ENCODE results near the gene KRT10.
"Not testable (repeated sequence)": the region's sequence is repeated elsewhere in the genome, so short reads cannot be mapped to it uniquely, and the experiment has no call there.

KRT10 gene

GRCh38 chr17:40832840-40833239 is 10.4 kb upstream of the KRT10 start:
- no peak for DNase-seq

DNA sequence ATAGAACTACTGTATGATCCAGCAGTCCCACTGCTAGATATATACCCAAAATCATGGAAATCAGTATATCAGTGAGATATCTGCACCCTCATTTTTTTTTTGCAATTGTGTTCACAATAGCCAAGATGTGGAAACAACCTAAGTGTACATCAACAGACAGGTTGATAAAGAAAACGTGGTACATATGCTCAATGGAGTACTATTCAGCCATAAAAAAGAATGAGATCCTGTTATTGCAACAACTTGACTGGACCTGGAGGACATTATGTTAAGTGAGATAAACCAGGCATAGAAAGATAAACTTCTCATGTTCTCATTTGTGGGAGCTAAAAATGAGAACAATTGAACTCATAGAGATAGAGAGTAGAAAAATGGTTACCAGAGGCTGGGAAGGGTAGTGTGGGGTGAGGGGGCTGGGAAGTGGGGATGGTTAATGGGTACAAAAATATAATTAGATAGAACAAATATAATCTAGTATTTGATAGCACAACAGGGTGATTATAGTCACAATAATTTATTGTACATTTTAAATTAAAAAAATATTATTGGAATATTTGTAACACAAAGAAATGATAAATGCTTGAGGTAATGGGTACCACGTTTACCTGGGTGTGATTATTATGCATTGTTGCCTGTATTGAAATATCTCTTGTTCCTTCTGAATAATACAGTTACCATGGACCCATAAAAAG is 7.8 kb upstream of the KRT10 start:
- no peak for DNase-seq

DNA sequence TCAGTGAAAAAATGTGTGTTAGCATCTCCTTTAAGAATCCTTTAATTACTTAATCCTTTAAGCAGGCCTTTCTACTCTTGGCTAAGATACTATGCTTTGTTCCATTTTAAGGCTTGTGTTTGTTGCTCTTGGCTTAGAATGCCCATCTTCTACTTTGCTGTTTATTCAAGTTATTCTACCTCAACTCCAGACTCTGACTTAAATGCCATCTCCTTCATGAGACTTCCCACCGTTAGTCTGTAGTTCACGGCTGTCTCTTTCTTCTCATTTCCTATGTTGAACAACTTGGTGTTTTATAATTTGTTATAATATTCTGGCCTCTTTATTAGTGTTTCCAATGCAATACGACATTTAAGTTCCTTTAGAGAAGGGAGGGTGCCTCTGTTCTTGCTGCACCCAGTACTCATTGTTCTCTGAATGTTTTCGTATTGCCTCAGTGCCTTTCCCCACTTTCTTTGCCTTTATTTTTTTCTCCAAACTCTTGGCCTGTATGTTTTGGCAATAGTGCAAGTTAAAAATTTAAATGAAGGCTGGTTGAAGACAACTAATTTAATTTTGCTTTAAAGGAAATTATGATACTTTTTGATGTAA is 6.1 kb upstream of the KRT10 start:
- DNase-seq = no peak

DNA sequence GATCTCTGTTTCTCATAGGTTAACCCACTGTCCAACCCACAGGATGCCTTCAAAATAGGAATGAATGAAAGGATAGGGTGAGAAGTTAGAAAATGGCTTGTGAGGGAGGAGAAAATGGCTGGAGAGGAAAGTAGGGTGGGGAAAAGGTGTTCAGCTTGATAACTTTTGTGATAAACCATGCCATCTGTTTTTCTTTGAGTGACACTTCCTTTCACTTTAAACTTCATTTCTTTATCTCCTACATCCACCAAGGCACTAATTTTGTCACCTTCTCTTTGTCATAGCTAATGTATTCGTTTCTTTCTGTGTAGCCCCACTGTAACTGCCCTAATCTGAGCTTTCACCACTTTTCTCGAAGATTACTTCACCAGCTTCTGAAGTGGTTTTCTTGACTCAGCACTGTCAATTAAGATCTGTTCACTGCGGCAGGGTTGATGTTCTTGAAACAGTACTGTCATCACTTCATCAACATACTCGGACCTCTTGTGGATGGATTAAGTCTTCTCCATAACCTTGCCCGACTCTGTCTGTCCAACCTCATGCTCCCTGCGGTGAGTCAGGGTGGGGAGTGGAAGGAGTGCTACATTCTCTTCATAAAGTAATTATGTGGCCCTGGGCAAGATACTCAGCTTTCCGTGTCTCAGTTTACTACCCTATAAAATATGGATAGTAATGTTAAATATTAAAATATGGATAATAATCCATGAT is 5.5 kb upstream of the KRT10 start:
- DNase-seq = no peak

GRCh38 chr17:40825599-40825998 is 3.2 kb upstream of the KRT10 start:
- no peak for DNase-seq

- DNase-seq = no peak
These were observed 1.8 kb upstream of the KRT10 start for GRCh38 chr17:40824015-40824832.

DNA sequence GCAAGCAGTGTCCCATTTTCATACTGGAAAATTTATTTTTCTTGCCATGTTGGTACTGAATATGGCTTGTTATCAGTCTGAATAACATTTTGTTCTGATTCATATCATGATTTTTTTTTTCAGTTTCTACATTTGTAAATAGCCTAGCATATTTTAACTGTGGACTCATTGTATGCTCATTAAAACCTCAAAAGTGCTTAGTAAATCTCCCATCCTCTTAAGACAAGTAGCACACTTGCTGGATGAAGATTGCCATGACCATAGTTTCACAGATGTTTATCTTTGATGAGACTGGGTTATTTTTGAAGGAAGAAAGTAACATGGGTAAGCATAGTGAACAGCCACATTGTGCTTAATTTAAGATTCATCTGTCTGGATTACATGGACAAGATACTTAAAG is 878 bp downstream of the KRT10 start:
- DNase-seq = no peak

GRCh38 chr17:40820228-40820838 is 2.1 kb downstream of the KRT10 start:
- DNase-seq = no peak

DNA sequence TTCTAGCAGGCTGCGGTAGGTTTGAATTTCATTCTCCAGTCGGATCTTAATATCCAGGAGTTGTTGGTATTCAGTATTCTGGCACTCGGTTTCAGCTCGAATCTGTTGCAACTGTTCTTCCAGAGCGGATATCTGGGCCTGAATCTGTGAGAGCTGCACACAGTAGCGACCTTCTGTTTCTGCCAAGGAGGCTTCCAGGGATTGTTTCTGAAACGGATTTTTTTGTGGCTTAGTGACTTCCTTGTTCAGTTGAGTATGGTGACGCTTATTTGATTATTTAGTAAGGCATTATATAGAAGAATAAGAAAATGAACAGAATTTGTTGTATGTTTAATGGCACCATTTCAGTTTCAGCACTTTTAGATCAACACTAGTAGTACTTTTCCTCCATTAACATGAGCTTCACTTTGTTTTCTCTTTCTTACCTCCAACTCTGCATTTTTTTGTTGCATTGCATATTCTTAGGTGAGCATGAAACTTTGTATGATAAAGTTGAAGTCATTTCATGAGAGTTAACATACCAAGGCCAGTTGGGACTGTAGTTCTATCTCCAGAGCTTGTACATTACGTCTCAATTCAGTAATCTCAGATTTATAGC is 2.8 kb downstream of the KRT10 start:
- no peak for DNase-seq

- peak; percentile 73 for DNase-seq
These were observed 3.5 kb downstream of the KRT10 start for GRCh38 chr17:40818733-40819527.

DNA sequence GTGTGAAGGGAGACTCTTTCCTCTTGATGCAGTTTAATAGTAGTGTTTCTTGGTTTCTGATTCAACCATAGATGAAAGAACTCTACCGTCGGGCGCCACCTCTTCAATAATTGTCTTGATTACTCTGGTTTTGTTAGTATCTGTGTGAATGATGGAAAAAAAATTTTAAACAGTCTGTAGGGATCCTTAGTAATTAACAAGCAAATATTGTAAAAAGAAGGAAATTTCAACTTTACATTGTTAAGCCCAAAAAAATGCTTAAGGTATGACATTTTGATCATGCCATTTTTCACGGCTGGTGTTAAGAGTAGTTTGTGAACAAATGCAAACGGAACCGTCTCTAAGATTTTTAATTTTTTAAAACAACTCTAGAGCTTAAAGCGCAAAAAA is 4.1 kb downstream of the KRT10 start:
- no peak for DNase-seq

- DNase-seq = no peak
These were observed 5.2 kb downstream of the KRT10 start for GRCh38 chr17:40817103-40817682.

- no peak for DNase-seq
These were observed 5.8 kb downstream of the KRT10 start for GRCh38 chr17:40816569-40816968.

DNA sequence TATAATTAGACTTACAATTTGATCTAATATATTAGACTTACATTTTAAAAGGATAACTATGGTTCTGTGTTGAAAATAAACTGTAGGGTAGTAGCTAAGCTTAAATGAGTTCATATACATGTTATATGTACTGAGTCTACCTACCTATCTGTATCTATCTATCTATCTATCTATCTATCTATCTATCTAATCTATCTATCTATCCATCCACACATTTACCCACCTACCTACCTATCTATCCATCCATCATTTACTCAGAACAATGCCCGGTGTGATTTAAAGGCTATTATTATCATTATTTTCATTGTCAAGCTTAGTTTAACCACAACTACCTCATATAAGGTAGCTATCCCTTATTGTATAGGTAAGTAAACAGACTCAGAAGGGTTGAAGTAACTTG is 7.0 kb downstream of the KRT10 start:
- DNase-seq = no peak

GRCh38 chr17:40814657-40815056 is 7.8 kb downstream of the KRT10 start:
- DNase-seq = not testable (repeated sequence)

GRCh38 chr17:40813804-40814203 is 8.6 kb downstream of the KRT10 start:
- DNase-seq = no peak

GRCh38 chr17:40812639-40813038 is 9.8 kb downstream of the KRT10 start:
- no peak for DNase-seq

- DNase-seq = no peak
These were observed 11.9 kb downstream of the KRT10 start for GRCh38 chr17:40810494-40810893.

DNA sequence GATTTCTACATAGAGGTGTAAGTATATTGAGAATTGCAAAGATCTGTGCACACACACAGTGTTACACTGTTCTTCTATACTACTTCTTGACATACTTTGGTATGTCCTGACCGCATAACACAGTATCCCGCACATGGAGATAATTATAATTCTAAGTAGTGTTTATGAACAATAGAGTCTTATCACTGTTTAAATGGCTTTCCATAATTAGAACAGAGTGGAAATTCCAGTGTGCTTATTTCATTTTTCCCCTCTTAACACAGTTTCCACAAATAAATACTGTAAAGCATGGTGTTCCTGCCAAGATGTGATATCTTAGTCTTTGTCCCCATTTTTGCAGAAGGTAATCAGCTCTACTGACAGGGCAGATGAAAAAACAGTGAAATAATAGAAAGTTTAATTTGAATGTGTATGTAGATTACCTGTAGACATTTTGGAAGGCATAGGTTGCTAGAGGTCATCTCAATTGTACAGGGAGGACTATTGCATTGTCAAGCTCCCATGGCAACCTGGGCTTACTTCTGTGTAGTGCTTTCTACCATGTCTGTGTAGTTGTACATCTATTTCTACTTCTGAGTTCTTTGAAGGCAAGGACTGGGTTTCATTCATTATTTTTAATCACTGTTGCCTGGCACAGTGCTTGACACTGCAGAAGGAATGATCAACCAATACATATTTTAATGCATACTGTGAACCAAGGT is 12.5 kb downstream of the KRT10 start:
- no peak for DNase-seq

- no peak for DNase-seq
These were observed 16.3 kb downstream of the KRT10 start for GRCh38 chr17:40806131-40806530.
